Neural progenitor cell (in vitro differentiated cells): ENCODE measurements around the gene SPACA6.

ENCODE experiments used
- CTCF ChIP-seq: fragments of 200-600 bp; sonication (generic); IDR thresholded peaks from 2 replicates; pipeline ENCODE4 v1.5.1; 2017; ENCODE audit warnings: antibody characterized with exemption, mild to moderate bottlenecking
- EZH2 ChIP-seq: fragments of 200-600 bp; sonication (generic); IDR thresholded peaks from 2 replicates; pipeline ENCODE4 v1.6.1; 2017; ENCODE audit warnings: antibody characterized with exemption, mild to moderate bottlenecking, moderate library complexity
- EZH2phosphoT487 ChIP-seq: fragments of 200-600 bp; sonication (generic); IDR thresholded peaks from 2 replicates; pipeline ENCODE4 v1.6.1; 2017; ENCODE audit warnings: antibody characterized with exemption

- TF ChIP-seq EZH2phosphoT487 (no peak), CTCF (no peak), EZH2 (no peak)
Measured at GRCh38 chr19:51749979-51750378, 56.8 kb downstream of the SPACA6 start.
